HG02852 (cell line): ENCODE results near the gene MED7.

Experiments used
- ATAC-seq: cut with Tn5 transposase; IDR thresholded peaks from one replicate; pipeline ENCODE4 v1.9.1; 2021; ENCODE audit warnings: mild to moderate bottlenecking, moderate library complexity; ENCODE audit not compliant: unreplicated experiment

Gene MED7

DNA sequence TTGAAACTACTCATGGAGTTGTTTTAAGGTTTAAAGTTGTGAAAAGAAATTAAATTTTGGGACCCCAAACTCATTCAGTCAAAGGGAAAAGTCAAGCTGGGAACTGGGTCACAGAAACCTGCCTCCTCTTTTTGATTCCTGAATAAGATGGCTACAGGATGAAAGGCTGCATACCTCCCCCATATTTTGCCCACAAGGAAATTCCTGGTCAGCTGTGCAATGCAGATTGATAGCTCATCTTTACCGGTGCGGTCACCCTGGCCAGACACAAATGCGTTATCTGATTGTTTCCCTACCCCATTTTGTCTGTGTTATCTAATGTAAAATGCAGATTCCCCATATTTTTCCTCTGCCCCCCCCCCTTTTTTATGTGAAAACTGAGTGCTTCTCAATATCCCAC, 35.2 kb downstream of the MED7 start:
- ATAC-seq: no peak

- no peak for ATAC-seq
Observed at GRCh38 chr5:157106630-157107461, 35.8 kb downstream of the MED7 start.

DNA sequence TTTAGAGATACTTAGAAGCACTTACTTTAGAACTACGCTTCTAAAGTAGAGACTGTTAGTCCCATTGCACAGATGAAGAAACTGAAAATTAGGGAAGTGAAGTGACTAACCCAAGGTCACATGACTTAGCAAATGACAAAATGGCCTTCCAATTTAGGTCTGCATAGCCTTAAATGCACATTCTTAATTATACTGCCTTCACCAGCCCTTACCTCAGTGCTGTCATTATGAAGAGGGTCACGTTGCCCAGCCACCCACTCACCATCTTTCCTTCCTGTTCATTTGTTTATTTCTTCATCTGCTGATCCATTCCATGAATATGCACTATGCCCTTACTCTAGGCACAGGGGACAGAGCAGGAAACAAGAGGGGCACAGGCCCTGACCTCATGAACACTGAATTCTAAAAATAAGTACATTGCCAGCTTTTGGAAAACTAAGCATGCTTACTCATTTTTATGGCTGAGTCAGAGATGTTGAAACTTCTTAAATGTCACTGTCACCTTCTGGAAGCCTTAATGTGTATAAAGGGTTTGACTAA, 42.5 kb downstream of the MED7 start:
- ATAC-seq: no peak

- ATAC-seq: peak; percentile 79
Observed at GRCh38 chr5:157088342-157088990, 54.2 kb downstream of the MED7 start.
